Pancreas (tissue), 10 donors: ENCODE measurements around the gene DSCAML1. TPM values are rescaled to one million over a fixed set of nuclear protein-coding genes. Genes with fewer than 3 reads are reported as not detected.

Source experiments
- ATAC-seq, 4 donors: fragments of 200-7000 bp; cut with Tn5 transposase; one replicate each; pipeline versions ENCODE4 v1.8.0 to v1.9.1; 2020; ENCODE audit warnings: mild to moderate bottlenecking in 4 of 4, moderate library complexity in 4 of 4
- DNase-seq, 6 donors: peaks; one replicate each; pipeline ENCODE4 v3.0.0-alpha.2; 2020
- FAIRE-seq: peaks from 2 replicates; lab custom pipeline; 2012; peaks lifted over from hg19 to GRCh38; lab: Jason Lieb, UNC
- H3K27ac ChIP-seq, 4 donors: fragments of 200-600 bp; sonication (generic); 1 replicate in 3 of 4; 2 replicates in 1 of 4; pipeline versions ENCODE4 v1.5.0 to v1.8.0; 2020
- H3K27me3 ChIP-seq, 4 donors: fragments of 200-600 bp; one replicate each; pipeline ENCODE4 v1.8.0; 2021
- H3K36me3 ChIP-seq, 3 donors: fragments of 200-600 bp; sonication (generic) in 1 of 3; one replicate each; pipeline versions ENCODE4 v1.5.0 to v1.8.0; 2020 to 2021
- H3K4me1 ChIP-seq, 3 donors: fragments of 200-600 bp; one replicate each; pipeline ENCODE4 v1.8.0; 2021
- H3K4me3 ChIP-seq, 4 donors: fragments of 200-600 bp; sonication (generic) in 2 of 4; one replicate each; pipeline versions ENCODE4 v1.5.0 to v1.8.0; 2020 to 2021
- H3K9me3 ChIP-seq, 4 donors: fragments of 200-600 bp; one replicate each; pipeline ENCODE4 v1.8.0; 2021
- CTCF ChIP-seq, 4 donors: fragments of 200-600 bp; sonication (generic) in 3 of 4; IDR thresholded peaks; one replicate each; pipeline versions ENCODE4 v1.5.0 to v1.8.0; 2021; ENCODE audit warnings: antibody characterized with exemption in 4 of 4
- WGBS, 2 donors: extraction: QIAGEN DNeasy Blood & Tissue Kit; methylation state at CpG; one replicate each; pipeline ENCODE4 v1.1.7; 2013; 5-methylcytosine and 5-hydroxymethylcytosine counted together
- intact Hi-C, 3 donors: fragments of 100-400 bp; cut with DNase I; formaldehyde crosslinking; loops; one replicate each; pipeline versions ENCODE4 v1.11.1 to v1.14.2; 2022
- polyA plus RNA-seq, 2 donors: library from polyadenylated mRNA; stranded (reverse); fragments of 200-250 nt; gene quantifications; one replicate each; pipeline ENCODE4 v1.2.3, GENCODE V29; 2013
- total RNA-seq, 6 donors: library from RNA; stranded (reverse); fragmentation: NEBNext Ultra II Directional in 4 of 6; extraction: Animal tissue kit (Norgen Biotek cat#: 25700) in 4 of 6; gene quantifications; one replicate each; pipeline versions ENCODE4 v1.2.1 to v1.2.4, GENCODE V29; 2021 to 2023
- donor health status: healthy with polysubstance abuse.
- donor health status: DM: no; HTN: no; CAD: no; lungs with moderate emphysema.
- donor health status: DM: no; HTN: no; CAD: no.
- donor health status: control.
- donor health status: control.
- donor health status: Bipolar disorder and iron deficiency.
- donor health status: DM: yes; HTN: yes; CAD: no.
- donor health status: DM: no; HTN: no; CAD: no.
- donor health status: DM: no; HTN: no; CAD: no.
- donor health status: DM: yes; HTN: yes; CAD: no.

The DSCAML1 gene
- total and polyA plus RNA-seq, 8 donors: 0.69 to 2.7 (median 1.8) TPM

- ATAC-seq: peak in 1 of 4 donors; percentile 18
- intact Hi-C loops: loop anchor here in 2 of 3 donors (5.0 to 10.0 kb wide), 3 partner anchors 106 to 213 kb away; no protein-coding TSS in a partner anchor
- 82 to 89% methylated on average over 7 of the region's 7 CpGs for WGBS, 2 donors
These were observed 44.6 kb upstream of the DSCAML1 start for GRCh38 chr11:117841551-117842031.

GRCh38 chr11:117840881-117841550 is 44.0 kb upstream of the DSCAML1 start:
- FAIRE-seq (no peak), ATAC-seq (no peak), DNase-seq (peak in 2 of 6 donors; percentile 12 to 40)
- intact Hi-C loops: loop anchor here in 2 of 3 donors (5.0 to 10.0 kb wide), 3 partner anchors 106 to 214 kb away; no protein-coding TSS in a partner anchor
- 47 to 53% methylated on average over 11 of the region's 11 CpGs for WGBS, 2 donors
- no peaks in the 10 kb centered on the region for H3K27me3 ChIP-seq
- H3K9me3 ChIP-seq: no peaks in the 10 kb centered on the region
- no peaks in the 10 kb centered on the region for H3K4me1 ChIP-seq
- H3K4me3 ChIP-seq: no peak overlapping the region
- no peaks in the 10 kb centered on the region for H3K36me3 ChIP-seq
- no peak for TF ChIP-seq CTCF (IDR thresholded peaks at IDR 0.05)
- H3K27ac ChIP-seq: no peak overlapping the region

More at GRCh38 chr11:117841551-117842031, 44.6 kb upstream of the DSCAML1 start:
- TF ChIP-seq CTCF (IDR thresholded peaks at IDR 0.05): no peak
- H3K27me3 ChIP-seq: no peaks in the 10 kb centered on the region
- no peaks in the 10 kb centered on the region for H3K9me3 ChIP-seq
- no peak overlapping the region for H3K4me3 ChIP-seq
- FAIRE-seq (no peak), DNase-seq (peak in 2 of 6 donors; percentile 12 to 18)
- no peaks in the 10 kb centered on the region for H3K4me1 ChIP-seq
- H3K27ac ChIP-seq: no peak overlapping the region
- H3K36me3 ChIP-seq: no peaks in the 10 kb centered on the region

GRCh38 chr11:117839936-117840813 is 43.2 kb upstream of the DSCAML1 start:
- H3K4me1 ChIP-seq: no peaks in the 10 kb centered on the region
- 88 to 89% methylated on average over 10 of the region's 10 CpGs for WGBS, 2 donors
- H3K36me3 ChIP-seq: no peaks in the 10 kb centered on the region
- ATAC-seq (no peak), DNase-seq (peak in 2 of 6 donors; percentile 11 to 48), FAIRE-seq (no peak)
- no peak overlapping the region for H3K27ac ChIP-seq
- no peak overlapping the region for H3K4me3 ChIP-seq
- intact Hi-C loops: loop anchor here in 2 of 3 donors (5.0 to 10.0 kb wide), 4 partner anchors 102 to 215 kb away; no protein-coding TSS in a partner anchor
- H3K9me3 ChIP-seq: no peaks in the 10 kb centered on the region
- TF ChIP-seq CTCF (IDR thresholded peaks at IDR 0.05): no peak
- H3K27me3 ChIP-seq: no peaks in the 10 kb centered on the region

GRCh38 chr11:117839380-117839881 is 42.4 kb upstream of the DSCAML1 start:
- WGBS, 2 donors: 59 to 69% methylated on average over 7 of the region's 7 CpGs
- FAIRE-seq (no peak), ATAC-seq (no peak), DNase-seq (peak in 1 of 6 donors; percentile 30)
- intact Hi-C loops: loop anchor here in 1 of 3 donors (5.0 kb wide), 1 partner anchor 103 kb away; no protein-coding TSS in a partner anchor
- Histone ChIP-seq H3K9me3 (no peaks in the 10 kb centered on the region), H3K36me3 (no peaks in the 10 kb centered on the region), H3K4me3 (no peak overlapping the region), H3K27ac (no peak overlapping the region), H3K4me1 (peaks cover 0 to 1% (median 0%) of the 10 kb centered on the region in 3 donors), H3K27me3 (no peaks in the 10 kb centered on the region)
- TF ChIP-seq CTCF (IDR thresholded peaks at IDR 0.05): no peak
